GM12891 (cell line): ENCODE data around the gene PRKCSH.

Experiments used
- POLR2A ChIP-seq: IDR thresholded peaks from 2 replicates; pipeline ENCODE4 v1.6.1; 2011; ENCODE audit warnings: low read depth, low read length, control low read depth
- POLR2AphosphoS5 ChIP-seq: IDR thresholded peaks from 2 replicates; pipeline ENCODE4 v1.6.1; 2011; ENCODE audit warnings: low read depth, low read length, control low read depth

DNA sequence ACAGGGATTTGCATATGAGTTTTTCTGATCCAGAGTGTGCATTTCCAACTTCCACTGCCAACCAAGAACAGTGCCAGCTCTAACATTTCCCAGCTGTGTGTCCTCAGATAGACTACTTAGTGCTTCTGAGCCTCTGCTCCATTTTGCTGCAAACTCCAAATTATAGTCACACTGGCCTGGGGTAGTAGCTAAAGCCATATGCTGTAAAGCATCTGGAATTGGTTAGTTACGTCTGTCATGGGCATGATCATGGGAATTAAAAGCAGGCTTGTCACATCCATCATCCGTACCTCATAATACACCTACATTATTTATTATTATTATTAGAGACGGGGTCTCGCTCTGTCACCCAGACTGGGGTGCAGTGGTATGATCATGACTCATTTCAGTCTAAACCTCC, 38.3 kb downstream of the PRKCSH start:
- no peak for TF ChIP-seq POLR2A
- TF ChIP-seq POLR2AphosphoS5, result no peak
